HG02981 (cell line): ENCODE data around the gene VWCE.
"Not testable (repeated sequence)": the region's sequence is repeated elsewhere in the genome, so short reads cannot be mapped to it uniquely, and the experiment has no call there.

Source experiments
- ATAC-seq: cut with Tn5 transposase; IDR thresholded peaks from one replicate; pipeline ENCODE4 v1.9.1; 2021; ENCODE audit warnings: mild to moderate bottlenecking, moderate library complexity; ENCODE audit not compliant: unreplicated experiment

VWCE gene

DNA sequence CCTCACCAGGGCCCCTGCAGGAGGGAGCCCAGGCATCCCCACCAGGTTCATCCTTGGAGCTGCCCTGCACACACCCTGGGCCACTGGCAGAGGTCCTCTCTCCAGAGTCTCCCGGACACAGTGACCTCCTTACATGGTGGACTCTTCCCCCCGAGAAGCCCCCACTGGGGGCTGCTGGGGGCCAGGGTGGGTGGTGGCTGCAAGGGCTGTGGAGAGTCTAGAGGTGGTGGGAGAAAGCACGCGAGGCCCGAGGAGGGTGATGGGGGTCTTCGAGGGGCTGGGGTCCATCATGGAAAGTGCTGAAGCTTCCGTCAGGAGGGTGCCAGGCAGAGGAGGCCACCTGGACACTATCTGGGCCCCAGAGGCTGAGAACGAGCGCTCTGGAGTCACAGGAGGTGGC, 36.6 kb downstream of the VWCE start:
- no peak for ATAC-seq

DNA sequence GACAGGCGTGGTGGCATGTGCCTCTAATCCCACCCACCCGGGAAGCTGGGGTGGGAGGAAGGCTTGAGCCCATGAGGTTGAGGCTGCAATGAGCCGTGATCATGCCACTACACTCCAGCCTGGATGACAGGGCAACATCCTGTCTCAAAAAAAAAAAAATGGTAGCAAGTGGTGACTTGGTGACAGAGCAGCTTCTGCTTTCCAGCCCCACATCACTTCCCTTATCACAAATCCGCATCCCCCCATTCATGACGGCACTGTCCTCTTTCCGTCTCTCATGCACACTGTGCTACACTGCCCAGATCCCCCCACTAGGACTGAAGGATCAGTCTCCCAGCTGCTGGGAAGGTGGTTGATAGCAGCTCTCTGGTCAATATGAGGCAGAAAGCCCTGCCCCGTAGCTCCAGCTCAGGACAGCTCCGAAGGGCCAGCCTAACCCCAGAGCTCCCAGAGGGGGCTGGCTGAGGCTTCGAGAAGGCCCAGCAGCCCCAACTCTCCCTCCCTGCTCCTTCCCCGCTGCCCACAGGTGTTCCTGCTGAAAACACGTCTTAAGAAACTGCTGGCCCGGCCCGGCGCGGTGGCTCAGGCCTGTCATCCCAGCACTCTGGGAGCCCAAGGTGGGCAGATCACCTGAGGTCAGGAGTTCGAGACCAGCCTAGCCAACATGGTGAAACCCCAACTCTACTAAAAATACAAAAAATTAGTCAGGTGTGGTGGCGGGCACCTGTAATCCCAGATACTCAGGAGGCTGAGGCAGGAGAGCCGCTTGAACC, 38.2 kb downstream of the VWCE start:
- ATAC-seq = no peak

DNA sequence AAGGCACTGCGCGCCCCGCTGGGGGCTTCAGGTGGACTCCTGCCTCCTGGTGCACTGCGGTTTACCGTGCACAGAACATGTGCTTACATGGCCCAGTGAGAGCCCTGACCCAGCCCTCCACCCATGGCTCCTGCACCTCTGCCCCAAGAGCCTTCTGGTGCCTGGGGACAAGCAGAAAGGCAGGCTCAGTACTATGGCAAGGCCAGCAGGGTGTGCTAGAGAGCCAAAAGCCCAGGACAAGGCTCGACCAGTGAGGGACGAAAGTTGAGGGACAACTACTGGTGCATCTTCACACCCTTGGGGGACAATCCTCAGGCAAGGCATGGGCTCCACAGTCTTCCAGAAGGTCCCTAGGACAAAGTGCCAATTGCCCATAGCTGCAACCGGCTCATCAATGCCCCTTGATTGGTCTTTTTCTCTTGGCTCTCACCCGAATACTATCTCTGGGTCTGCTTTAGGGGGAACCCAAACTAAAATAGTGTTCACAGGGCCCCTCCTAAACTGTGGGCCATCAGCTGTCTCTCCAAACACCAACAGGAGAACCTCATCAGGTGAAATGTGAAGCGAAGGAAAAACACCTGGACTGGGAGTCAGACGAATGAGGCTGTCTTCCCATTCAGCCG, 40.6 kb downstream of the VWCE start:
- peak; percentile 61 for ATAC-seq

DNA sequence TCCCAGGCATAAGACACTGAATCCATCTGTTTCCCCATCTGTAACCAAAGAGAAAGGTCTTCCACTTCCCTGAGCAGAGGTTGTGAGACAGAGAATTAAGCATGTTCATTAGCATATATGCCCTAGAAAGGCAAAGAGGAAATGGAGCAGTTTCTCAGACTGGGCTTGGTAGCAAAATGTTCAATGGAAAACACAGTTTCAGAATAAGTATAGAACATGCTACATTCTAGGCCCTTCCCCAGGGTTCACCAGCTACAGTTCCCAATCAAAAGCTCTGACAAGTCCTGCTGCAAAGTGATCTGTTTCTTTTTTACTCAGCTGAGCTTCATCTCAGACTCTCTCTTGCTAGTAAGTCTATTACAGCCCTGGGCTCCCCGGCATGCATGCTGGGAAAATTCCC, 42.8 kb downstream of the VWCE start:
- not testable (repeated sequence) for ATAC-seq

DNA sequence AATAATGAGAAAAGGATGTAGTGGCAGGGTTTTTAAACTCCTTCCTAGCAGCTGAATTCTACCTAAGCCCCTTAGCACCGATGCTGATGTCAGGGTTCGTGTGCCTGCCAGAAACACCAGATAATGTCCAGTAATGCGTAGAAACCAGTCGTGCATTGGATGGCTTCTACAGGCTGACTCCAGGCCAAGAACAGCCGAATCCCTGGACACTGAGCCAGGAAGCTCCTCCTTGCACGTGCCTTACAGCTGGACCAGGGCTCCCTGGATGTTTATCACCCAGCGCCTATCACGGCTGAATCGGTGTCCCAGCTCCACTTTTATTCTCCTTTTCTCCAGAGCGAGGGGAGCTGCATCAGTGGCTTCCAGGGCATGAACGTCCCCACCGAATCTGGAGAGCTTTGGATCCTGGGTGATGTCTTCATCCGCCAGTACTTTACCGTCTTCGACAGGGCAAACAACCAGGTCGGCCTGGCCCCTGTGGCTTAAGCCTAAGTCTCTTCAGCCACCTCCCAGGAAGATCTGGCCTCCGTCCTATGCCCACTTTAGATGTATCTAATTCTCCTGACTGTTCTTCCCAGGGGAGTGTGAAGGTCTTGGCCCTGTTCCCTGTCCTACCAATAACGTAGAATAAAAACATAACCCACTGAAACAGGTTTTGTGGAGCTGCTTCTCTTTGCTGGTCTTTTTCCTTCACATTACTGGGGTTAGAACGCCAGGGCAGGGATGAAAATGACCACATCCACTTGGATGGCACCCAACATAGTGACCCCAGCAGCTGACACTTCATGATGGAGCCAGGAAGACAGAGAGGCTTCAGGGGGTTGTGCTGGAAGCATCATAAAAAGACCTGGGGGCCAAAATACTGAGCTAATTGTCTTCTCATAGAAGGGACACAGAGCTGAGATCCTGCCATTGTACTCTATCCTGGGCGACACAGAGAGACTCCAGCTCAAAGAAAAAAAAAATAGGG, 44.0 kb downstream of the VWCE start:
- not testable (repeated sequence) for ATAC-seq

DNA sequence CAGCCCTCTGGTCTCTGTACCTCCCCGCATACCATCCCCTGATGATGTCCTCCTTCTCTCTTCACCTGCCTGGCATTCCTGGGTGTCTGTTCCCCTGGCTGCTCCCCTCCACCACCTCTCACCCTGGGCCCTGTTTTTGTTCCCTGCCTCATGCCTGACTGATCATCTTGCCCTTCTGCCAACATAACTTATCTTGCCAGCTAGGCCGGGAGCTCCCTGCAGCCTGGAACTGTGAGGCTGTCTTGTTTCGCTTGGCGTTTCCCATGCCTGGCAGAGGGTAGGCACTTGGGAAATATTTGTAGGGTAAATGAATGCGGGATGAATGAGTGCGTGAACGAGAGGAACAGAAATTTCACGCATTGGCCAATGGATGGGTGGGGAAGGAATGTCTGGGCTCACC, 45.9 kb downstream of the VWCE start:
- not testable (repeated sequence) for ATAC-seq

DNA sequence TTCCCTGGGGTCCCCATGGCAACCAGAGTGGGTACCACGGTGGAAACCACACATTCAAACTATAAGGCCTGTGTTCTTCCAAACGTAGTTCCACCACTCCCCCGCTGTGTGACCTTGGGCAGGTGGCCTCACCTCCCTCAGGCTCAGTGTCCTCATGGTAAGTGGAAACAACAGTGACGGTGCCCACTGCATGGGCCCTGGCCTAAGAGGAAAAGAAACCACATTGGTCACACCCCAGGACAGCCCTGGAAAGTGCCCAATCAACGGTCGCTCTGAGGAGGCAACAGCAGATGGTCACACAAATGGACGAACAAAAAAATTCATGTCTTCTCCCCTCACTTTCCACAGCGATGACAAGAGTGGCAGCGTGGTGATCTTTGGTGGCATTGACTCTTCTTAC, 47.0 kb downstream of the VWCE start:
- ATAC-seq = not testable (repeated sequence)

DNA sequence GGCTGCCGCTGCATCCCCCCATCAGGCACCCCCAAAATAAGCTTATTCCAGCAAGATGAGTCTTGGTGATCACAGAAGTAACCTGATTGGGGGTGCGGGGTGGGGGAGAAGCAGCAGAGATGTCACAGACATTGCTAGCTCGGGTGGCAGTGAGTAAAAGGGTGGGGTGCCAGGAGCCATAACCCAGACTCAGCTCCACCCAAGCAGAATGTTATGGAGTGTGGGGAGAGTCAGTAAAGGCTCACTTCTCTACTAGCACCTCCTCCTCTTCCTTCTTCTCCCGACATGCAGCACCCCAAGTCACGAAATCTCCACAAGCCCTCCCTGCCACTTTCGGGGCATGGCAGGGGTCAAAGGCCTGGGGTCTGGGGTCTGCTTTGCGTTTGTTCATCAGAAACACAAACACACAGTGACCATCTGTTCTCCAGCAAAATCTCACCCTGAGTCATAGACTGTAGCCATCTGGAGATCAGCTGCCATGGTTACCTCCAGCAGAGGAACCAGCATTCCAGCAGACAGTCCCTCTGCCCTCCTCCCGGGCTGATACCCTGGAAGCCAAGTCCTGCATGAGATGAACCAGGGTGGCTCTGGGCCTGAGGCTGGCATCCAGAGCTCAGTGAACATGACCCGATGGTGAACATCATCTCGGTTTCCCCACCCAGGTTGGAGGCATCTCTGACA, 49.7 kb downstream of the VWCE start:
- ATAC-seq = not testable (repeated sequence)

DNA sequence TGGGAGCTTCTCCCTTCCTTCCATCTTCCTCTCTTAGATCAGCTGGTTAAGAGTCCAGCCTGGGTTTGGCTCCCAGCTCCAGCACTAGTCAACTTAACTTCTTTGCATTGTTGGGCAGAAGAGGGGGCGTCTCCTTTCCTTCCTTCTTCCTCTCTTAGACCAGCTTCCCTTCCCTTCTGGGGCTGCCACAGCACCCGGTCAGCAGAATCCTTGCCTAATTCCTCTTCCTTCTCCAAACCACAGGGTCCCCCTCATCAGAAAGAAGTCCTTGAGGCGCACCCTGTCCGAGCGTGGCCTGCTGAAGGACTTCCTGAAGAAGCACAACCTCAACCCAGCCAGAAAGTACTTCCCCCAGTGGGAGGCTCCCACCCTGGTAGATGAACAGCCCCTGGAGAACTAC, 53.6 kb downstream of the VWCE start:
- ATAC-seq = not testable (repeated sequence)

DNA sequence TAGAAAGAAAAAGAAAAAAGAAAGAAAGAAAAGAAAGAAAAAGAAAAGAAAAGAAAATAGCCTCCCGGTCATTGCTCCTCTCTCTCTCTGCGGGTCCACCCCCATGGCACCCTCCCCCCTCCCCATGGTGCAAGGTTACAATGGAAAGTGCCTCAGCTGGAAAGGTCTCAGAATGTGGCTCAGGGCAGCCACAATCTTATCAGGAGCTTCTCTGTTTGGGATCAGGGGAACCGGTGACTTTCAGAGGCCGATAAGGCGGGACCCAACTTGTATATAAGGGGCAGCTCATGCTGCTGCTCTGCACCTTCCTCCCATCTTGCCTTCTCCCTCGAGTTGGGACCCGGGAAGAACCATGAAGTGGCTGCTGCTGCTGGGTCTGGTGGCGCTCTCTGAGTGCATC, 54.2 kb downstream of the VWCE start, which contains the start of gene PGA5:
TSS of gene PGA5 (plus strand) at position 301 of the 400 bp plus-strand sequence. CDS start at position 353, 52 bp downstream.
- not testable (repeated sequence) for ATAC-seq

DNA sequence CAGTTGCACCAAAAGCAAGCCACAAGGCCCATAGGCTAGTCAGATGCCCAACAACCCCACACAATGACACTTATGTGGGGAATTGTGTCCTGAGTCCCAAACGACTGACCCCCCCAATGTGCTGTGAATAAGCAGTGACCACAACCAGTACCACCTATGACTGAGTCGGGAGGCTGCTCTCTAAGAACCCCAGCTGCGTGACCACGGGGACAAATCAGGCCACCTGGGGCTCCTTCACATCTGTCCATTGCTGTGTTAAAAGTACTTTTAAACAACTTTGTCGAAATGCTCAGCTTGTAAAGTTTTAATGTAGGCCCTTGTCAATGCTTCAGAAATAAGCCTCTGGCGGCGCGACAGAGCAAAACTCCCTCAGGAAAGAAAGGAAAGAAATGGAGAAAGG, 54.8 kb downstream of the VWCE start:
- not testable (repeated sequence) for ATAC-seq

DNA sequence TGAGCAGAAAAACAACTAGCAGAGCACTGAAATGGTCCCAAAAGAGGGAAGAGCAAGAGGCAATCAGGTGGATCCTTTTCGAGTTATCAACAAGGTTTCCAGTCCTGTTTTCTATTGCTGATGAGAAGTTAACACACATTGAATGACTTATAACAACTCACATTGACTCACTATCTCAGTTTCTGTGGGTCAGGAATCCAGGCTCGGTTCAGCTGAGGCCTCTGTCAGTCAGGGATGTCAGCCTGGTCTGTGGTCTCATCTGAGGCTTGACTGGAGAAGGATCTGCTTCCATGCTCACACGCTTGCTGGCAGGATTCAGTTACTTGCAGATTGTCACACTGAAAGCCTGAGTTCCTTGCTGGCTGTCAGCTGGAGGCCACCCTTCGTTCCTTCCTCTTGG, 58.0 kb downstream of the VWCE start:
- ATAC-seq = not testable (repeated sequence)

DNA sequence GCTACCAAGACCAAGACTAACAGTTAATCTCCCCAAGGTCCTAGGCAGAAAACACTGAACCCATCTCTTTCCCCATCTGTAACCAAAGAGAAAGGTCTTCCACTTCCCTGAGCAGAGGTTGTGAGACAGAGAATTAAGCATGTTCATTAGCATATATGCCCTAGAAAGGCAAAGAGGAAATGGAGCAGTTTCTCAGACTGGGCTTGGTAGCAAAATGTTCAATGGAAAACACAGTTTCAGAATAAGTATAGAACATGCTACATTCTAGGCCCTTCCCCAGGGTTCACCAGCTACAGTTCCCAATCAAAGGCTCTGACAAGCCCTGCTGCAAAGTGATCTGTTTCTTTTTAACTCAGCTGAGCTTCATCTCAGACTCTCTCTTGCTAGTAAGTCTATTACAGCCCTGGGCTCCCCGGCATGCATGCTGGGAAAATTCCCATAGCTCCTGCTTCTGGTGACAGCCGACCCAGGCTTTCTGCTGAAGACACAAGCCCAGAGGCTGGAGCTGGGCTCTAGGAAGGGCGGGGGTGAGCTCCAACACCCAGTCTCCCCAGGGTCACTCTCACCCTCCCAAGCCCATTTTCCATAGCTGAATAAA, 62.5 kb downstream of the VWCE start:
- ATAC-seq = not testable (repeated sequence)

DNA sequence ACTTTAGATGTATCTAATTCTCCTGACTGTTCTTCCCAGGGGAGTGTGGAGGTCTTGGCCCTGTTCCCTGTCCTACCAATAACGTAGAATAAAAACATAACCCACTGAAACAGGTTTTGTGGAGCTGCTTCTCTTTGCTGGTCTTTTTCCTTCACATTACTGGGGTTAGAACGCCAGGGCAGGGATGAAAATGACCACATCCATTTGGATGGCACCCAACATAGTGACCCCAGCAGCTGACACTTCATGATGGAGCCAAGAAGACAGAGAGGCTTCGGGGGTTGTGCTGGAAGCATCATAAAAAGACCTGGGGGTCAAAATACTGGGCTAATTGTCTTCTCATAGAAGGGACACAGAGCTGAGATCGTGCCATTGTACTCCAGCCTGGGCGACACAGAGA, 63.5 kb downstream of the VWCE start:
- not testable (repeated sequence) for ATAC-seq

DNA sequence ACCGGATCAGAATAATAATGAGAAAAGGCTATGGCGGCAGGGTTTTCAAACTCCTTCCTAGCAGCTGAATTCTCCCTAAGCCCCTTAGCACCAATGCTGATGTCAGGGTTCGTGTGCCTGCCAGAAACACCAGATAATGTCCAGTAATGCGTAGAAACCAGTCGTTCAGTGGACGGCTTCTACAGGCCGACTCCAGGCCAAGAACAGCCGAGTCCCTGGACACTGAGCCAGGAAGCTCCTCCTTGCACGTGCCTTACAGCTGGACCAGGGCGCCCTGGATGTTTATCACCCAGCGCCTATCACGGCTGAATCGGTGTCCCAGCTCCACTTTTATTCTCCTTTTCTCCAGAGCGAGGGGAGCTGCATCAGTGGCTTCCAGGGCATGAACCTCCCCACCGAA, 64.1 kb downstream of the VWCE start:
- not testable (repeated sequence) for ATAC-seq

DNA sequence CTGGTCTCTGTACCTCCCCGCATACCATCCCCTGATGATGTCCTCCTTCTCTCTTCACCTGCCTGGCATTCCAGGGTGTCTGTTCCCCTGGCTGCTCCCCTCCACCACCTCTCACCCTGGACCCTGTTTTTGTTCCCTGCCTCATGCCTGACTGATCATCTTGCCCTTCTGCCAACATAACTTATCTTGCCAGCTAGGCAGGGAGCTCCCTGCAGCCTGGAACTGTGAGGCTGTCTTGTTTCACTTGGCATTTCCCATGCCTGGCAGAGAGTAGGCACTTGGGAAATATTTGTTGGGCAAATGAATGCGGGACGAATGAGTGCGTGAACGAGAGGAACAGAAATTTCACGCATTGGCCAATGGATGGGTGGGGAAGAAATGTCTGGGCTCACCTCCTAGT, 65.7 kb downstream of the VWCE start:
- ATAC-seq = not testable (repeated sequence)

DNA sequence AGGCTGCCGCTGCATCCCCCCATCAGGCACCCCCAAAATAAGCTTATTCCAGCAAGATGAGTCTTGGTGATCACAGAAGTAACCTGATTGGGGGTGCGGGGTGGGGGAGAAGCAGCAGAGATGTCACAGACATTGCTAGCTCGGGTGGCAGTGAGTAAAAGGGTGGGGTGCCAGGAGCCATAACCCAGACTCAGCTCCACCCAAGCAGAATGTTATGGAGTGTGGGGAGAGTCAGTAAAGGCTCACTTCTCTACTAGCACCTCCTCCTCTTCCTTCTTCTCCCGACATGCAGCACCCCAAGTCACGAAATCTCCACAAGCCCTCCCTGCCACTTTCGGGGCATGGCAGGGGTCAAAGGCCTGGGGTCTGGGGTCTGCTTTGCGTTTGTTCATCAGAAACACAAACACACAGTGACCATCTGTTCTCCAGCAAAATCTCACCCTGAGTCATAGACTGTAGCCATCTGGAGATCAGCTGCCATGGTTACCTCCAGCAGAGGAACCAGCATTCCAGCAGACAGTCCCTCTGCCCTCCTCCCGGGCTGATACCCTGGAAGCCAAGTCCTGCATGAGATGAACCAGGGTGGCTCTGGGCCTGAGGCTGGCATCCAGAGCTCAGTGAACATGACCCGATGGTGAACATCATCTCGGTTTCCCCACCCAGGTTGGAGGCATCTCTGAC, 68.5 kb downstream of the VWCE start:
- ATAC-seq = not testable (repeated sequence)

DNA sequence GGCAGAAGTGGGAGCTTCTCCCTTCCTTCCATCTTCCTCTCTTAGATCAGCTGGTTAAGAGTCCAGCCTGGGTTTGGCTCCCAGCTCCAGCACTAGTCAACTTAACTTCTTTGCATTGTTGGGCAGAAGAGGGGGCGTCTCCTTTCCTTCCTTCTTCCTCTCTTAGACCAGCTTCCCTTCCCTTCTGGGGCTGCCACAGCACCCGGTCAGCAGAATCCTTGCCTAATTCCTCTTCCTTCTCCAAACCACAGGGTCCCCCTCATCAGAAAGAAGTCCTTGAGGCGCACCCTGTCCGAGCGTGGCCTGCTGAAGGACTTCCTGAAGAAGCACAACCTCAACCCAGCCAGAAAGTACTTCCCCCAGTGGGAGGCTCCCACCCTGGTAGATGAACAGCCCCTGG, 72.4 kb downstream of the VWCE start:
- ATAC-seq = not testable (repeated sequence)

DNA sequence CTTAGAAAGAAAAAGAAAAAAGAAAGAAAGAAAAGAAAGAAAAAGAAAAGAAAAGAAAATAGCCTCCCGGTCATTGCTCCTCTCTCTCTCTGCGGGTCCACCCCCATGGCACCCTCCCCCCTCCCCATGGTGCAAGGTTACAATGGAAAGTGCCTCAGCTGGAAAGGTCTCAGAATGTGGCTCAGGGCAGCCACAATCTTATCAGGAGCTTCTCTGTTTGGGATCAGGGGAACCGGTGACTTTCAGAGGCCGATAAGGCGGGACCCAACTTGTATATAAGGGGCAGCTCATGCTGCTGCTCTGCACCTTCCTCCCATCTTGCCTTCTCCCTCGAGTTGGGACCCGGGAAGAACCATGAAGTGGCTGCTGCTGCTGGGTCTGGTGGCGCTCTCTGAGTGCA, 73.1 kb downstream of the VWCE start, which contains the start of gene PGA4:
TSS of gene PGA4 (plus strand) at position 301 of the 400 bp plus-strand sequence. CDS start at position 355, 54 bp downstream.
- not testable (repeated sequence) for ATAC-seq
